UCSD-AML1 (cell line): ENCODE data around the gene CTXN1.
"Not testable (repeated sequence)": the region's sequence is repeated elsewhere in the genome, so short reads cannot be mapped to it uniquely, and the experiment has no call there.

ENCODE experiments used
- DNase-seq: peaks from one replicate; lab custom pipeline; 2025; ENCODE audit not compliant: unreplicated experiment; lab: John Stamatoyannopoulos, UW

Gene CTXN1

DNA sequence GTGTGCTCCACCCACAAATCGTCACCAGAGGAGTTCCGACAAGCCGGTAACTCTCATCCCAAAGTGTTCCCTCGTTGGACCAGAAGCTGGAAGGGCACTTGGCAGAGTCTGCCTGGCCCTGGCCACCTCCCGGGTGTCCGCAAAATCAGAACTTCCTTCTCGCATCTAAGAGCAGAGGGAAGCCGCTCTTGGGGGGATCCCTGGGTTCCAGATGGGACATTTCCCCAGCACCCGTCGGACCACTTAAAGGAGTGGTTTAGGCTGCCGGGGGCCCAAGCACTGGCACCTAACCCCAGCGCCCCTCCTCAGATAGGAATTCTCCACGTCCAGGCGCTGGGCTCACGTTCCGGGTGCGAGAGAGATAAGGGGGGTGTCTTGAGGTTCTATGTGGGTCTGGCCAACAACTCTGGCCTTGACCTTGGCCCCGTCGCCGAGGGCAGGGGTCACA, 23.1 kb downstream of the CTXN1 start:
- no peak for DNase-seq

DNA sequence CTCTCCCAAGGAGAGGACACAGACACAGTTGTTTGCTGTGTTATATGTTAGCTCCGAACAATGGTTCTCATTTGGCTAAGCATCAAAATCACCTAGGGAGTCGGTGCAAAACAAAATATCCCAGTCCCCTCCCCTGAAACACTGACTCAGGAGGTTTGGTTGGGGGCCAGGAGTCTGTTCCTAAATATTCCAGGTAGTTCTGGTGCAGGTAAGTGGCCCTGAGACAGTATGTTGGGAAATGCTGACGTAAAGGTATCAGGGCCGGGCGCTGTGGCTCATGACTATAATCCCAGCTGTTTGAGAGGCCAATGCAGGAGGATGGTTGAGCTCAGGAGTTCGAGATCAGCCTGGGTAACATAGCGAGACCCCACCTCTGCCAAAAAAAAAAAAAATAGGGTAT, 24.6 kb downstream of the CTXN1 start:
- no peak for DNase-seq

DNA sequence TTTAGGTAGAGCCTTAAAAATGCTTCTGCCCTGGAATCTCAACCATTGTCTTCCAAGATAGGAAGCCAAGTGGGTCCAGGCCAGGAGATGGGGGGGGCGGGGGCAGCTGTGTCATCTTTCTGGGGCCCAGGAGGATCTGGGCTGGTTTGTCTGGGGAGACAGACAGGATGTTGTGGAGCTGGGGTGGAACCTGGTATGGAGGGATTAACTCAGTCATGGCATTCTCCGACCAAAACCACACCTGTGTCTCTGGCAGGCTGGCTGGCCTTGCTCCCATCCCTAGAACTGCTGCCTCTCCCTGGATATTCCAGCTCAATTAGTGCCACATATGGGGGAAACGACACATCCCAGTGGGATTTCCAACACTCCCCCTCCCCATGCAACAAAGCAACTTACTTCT, 25.0 kb downstream of the CTXN1 start:
- DNase-seq, result no peak

- DNase-seq, result no peak
Observed at GRCh38 chr19:7900401-7900870, 25.5 kb downstream of the CTXN1 start.

DNA sequence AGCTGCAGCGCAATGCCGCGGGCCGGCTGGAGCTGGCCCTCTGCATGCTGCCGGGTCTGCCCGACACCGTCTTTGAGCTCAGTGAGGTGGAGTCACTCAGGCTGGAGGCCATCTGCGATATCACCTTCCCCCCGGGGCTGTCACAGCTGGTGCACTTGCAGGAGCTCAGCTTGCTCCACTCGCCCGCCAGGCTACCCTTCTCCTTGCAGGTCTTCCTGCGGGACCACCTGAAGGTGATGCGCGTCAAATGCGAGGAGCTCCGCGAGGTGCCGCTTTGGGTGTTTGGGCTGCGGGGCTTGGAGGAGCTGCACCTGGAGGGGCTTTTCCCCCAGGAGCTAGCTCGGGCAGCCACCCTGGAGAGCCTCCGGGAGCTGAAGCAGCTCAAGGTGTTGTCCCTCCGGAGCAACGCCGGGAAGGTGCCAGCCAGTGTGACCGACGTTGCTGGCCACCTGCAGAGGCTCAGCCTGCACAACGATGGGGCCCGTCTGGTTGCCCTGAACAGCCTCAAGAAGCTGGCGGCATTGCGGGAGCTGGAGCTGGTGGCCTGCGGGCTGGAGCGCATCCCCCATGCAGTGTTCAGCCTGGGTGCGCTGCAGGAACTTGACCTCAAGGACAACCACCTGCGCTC, 26.1 kb downstream of the CTXN1 start:
- DNase-seq, result no peak

DNA sequence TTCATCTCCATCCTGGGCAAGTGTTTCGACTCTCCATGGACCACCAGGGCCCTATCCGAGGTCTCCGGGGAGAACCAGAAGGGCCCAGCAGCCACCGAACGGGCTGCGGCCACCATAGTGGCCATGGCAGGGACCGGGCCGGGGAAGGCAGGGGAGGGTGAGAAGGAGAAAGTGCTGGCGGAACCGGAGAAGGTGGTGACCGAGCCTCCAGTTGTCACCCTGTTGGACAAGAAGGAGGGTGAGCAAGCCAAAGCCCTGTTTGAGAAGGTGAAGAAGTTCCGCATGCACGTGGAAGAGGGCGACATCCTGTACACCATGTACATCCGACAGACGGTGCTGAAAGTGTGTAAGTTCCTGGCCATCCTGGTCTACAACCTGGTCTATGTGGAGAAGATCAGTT, 27.0 kb downstream of the CTXN1 start:
- no peak for DNase-seq

DNA sequence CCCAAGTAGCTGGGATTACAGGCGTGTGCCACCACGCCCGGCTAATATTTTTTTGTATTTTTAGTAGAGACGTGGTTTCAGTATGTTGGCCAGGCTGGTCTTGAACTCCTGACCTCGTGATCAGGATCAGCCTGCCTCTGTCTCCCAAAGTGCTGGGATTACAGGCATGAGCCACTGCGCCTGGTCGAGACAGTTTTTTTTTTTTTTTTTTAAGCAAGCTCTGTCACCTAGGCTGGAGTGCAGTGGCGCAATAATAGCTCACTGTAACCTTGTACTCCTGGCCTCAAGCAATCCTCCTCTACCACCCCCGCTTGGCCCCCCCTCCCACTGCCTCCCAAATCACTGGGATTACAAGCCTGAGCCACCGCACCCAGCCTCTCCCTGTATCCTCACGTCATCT, 28.6 kb downstream of the CTXN1 start:
- no peak for DNase-seq

DNA sequence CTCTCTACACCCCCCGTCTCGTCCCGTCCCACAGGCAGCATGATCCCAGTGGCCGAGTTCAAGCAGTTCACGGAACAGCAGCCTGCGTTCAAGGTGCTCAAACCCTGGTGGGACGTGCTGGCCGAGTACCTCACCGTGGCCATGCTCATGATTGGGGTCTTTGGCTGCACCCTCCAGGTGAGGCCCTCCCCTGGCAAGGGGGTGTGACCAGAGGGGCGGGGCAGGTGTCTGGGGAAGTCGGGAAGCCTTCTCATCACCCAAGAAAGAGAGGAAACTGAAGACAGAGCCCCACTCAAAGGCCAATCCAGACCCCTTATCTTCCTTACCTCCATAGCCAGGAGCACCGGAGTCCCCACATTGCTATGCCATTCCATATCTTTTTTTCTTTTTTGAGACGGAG, 30.4 kb downstream of the CTXN1 start:
- DNase-seq, result no peak

- DNase-seq, result no peak
Observed at GRCh38 chr19:7894612-7895309, 31.2 kb downstream of the CTXN1 start.

DNA sequence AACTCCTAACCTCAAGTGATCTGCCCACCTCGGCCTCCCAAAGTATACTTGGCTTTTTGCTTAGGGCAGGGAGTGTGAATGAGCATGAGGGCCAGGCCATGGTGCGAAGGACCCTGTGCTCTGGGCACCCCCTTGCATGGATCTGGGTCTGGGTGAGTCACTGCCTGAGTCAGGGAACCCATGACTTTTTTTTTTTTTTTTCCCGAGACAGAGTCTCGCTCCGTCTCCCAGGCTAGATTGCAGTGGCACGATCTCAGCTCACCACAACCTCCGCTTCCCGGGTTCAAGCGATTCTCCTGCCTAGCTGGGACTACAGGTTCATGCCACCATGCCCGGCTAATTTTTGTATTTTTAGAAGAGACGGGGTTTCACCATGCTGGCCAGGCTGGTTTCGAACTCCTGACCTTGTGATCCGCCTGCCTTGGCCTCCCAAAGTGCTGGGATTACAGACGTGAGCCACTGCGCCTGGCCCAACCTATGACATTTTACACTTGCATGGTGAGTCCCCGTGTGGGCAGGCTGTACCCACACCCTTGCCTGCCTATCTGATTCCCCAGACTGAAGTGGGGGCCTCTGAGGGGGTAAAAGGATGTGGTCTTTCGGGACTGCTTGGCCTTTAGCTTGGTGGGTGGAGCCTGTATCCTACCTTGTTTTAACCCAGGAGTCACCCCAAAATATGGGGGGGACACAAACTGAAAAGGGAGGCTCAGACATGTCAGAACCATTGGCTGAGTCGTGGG, 32.4 kb downstream of the CTXN1 start:
- not testable (repeated sequence) for DNase-seq

DNA sequence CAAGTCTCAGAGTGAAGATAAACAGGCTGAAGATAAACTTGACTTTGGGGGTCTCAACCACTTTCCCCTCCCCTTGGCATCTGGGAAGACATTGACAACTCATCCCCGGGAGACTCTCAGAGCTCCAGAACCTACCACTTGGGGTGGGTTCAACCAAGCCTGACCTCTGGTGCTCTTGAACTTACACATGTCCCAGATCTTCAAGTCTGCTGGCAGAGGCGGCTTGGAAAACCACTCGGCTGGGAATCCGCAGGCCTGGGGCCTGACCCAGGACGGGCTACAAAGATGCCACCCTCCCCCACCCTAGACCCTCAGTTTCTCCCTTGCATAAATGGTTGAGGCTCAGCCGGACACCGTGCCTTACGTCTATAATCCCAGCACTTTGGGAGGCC, 37.1 kb downstream of the CTXN1 start:
- no peak for DNase-seq

GRCh38 chr19:7888145-7888825, 37.6 kb downstream of the CTXN1 start, which contains the start of gene LRRC8E:
Gene LRRC8E, plus strand, starts transcription at chr19:7888510. Its CDS starts 7,094 bp downstream, at chr19:7895604.
- DNase-seq, result no peak

DNA sequence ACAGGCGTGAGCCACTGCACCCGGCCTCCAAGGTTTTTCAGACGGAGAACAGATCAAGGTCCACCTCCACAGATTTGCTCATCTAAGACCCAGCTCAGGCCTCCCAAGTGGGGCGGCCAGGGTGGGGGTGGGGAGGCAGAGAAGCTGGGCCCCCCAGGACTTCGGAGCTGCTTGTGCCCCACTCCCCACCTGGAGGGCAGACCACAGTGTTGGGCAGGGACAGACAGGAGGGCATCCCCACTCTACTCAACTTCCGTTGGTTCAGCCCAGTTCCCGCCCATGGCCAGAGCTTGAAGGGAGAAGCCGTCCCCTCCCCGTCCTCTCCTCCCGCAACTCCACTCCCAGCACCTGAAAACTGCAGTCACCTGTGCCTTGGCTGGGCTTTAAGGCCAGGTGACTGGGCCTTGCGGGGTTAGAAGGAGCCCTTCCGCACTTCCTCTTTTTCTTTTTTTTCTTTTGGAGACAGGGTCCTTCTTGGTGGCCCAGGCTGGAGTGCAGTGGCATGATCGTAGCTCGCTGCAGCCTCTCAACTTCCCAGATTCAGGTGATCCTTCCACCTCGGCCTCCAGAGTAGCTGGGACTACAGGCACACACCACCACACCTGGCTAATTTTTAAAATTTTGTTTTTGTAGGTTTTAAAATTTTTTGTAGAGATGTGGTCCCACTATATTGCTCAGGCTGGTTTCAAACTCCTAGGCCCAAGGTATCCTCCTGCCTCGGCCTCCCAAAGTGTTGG, 38.4 kb downstream of the CTXN1 start:
- DNase-seq, result no peak

GRCh38 chr19:7885818-7886217, 40.1 kb downstream of the CTXN1 start:
- DNase-seq, result no peak

DNA sequence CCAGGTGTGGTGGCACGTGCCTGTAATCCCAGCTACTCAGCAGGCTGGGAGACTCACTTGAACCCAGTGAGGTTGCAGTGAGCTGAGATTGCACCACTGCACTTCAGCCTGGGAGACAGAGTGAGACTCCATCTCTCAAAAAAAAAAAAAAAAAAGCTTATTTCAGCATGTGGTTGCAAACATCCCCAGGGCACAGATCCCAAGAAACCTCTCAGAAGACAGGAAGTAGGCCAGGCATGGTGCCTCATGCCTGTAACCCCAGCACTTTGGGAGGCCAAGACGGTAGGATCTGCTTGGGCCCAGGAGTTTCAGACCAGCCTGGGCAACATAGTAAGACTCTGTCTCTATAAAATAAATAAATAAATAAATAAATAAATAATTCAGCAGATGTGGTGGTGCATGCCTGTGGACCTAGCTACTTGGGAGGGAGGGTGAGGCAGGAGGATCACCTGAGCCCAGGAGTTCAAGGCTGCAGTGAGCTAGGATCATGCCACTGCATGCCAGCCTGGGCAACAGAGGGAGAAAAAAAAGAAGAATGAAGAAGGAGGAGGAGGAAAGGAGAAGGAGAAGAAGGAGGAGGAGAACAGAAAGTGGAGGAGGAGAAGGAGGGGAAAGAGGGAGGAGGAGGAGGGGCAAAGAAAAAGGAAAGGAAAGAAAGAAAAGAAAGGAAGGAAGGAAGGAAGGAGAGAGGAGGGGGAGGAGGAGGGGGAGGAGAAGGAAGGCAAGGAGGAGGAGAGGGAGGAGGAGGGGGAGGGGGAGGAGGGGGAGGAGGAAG, 42.0 kb downstream of the CTXN1 start:
- DNase-seq, result no peak

DNA sequence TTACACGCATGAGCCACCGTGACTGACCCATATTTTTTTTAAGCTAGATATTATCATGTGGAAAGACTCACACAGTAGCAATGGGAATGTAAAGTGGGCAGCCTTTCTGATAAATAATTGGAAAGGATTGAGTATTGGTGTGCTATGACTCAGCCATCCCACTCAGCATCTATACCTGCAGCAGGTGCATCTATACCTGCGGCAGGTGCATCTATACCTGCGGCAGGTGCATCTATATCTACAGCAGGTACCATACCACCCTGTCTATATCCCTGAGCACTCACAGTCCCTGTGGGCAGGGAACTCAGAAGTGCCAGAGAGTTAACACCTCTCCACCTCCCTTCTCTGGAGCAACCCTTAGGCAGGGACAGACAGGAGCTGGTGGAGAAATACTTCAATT, 42.8 kb downstream of the CTXN1 start:
- no peak for DNase-seq

DNA sequence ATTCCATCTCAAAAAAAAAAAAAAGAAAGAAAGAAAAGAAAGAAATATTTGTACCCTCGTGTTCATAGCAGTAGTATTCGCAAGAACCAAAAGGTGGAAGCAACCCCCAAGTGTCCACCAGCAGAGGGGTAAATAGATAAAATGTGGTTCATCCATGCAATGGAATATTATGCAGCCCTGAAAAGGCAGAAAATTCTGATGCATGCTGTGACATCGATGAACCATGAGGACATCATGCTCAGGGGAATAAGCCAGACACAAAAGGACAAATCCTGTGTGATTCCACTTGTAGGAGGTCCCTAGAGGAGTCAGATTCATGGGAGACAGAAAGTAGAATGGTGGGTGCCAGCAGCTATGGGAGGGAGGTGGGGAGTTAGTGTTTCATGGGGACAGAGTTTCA, 44.0 kb downstream of the CTXN1 start:
- no peak for DNase-seq

GRCh38 chr19:7879836-7880235, 46.1 kb downstream of the CTXN1 start:
- DNase-seq, result no peak

GRCh38 chr19:7879111-7879807, 46.7 kb downstream of the CTXN1 start:
- no peak for DNase-seq
